T-helper 1 cell treated with Interleukin-12 subunit alpha and Interleukin-12 subunit beta and Interleukin-4 antibody, amounts not matched to agents 30 ng/mL and 1 ng/mL, for 36 hours (primary cell): Measurements from ENCODE around the gene S1PR2. TPM values are rescaled to one million over a fixed set of nuclear protein-coding genes. Genes with fewer than 3 reads are reported as not detected.
"Not testable (repeated sequence)": the region's sequence is repeated elsewhere in the genome, so short reads cannot be mapped to it uniquely, and the experiment has no call there.

Experiments used
- intact Hi-C: fragments of 100-400 bp; cut with micrococcal nuclease; formaldehyde crosslinking; loops from one replicate; pipeline ENCODE4 v1.15.1; 2024
- total RNA-seq: library from RNA; stranded (reverse); gene quantifications from 2 replicates; pipeline ENCODE4 v1.2.3, GENCODE V29; 2022

S1PR2 gene
- total RNA-seq, 1 donor from 2014 or later: 8.3 TPM

DNA sequence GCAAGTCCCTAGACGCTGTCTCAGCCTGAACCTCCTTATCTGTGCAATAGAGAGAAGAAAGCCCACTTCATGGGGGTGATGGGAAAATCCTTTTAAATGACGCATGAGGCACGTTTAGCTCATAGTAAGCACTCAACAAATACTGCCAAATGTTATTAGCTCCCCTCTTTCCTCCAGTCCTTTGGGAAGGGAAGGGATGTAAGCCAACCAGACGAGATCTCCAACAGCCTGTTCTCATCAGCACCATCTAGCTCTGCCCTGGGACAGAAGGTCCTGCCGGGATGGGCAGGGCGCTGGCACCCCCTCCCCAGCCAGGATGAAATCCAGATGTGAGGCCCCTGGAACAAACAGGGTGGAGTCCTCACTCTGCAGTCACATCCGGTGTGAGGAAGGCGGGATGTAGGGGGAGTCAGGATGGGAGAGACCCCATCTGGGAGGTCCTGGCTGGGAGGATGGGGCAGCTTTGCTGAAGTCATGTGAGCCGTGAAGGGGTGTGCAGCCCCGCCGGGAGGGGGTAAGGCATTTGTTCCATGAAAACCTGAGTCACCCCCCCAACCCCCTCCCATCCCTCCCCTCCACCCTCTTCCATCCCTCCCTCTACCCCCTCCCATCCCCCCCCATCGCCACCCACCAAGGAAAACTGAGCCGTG, 4.6 kb downstream of the S1PR2 start:
- intact Hi-C loops: no loop called here

DNA sequence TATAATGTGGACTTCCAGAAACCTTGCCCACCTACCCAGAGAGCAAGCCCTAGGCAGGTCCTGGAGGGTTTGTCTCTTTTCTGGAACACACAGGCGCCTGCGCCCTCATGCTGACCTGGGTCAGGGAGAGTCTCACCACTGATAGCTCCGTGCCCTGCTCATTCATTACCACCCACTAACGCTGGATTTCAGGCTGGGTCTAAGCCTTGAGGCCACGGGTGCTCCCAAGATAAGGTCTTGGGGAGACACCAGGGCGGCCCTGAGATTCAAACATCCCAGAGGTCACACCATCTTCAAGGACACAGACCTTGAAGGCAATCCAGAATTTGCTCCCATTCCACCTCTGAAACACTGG, 5.1 kb downstream of the S1PR2 start:
- intact Hi-C loops: no loop called here

GRCh38 chr19:10224337-10224736, 6.8 kb downstream of the S1PR2 start:
- intact Hi-C loops: no loop called here

DNA sequence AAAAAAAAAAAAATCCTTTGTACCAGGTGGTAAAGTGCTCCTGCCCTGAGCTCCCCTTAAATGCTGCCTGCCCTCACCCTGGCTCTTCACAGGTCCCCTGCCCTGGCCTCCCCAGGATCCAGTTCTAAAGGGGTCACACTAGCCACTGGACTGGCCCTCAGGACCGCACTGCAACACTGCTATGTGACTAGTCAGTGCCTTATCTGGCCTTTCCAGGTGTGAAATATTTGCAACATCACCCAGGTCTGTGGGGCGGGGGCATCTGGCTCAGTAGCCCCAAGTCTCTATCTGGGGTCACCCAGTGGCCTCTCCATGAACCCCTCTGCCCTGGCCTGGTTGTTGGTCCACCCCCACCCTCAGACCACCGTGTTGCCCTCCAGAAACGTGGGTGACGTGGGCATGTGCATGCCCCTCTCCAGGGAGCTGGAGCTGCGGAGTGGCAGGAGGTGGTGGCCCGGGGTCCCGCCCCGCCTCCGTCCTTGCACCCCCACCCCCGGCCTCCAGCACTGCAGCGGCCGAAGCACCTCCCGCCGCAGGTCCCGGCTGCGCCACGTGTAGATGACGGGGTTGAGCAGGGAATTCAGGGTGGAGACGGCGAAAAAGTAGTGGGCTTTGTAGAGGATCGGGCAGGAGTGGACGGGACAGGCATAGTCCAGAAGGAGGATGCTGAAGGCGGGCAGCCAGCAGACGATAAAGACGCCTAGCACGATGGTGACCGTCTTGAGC, 7.5 kb downstream of the S1PR2 start:
- intact Hi-C loops: no loop called here

DNA sequence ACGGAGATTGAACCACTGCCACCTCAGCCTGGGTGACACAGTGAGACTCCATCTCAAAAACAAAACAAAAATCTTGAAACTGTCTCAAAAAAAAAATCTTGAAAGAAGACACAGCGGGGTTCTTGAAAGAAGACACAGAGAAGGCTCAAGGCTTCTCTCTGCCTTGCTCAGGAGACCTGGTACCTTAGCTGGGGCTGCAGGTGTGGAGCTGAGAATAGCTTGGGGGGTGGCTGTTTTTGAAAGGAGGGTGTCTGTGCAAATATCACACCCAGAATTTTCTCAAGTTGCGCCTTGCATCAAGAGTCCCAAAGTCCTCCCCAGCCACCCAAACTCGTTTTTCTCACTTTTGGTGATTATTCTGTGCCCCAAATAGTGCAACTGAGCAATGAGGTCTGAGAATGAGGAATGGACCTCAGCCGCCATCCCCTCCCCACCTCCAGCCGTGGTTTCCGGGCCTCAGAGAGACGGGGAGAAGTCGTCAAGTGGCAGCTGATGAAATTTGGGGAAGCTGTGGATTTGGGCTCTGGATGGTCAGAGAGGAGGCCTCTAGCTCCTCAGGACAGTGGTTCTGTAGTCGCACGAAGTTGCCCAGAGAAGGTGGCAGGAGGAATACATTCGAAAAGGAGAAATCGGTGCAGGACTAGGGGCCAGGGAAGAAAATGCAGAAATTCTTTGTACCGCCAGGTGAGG, 8.8 kb downstream of the S1PR2 start:
- intact Hi-C loops: no loop called here

DNA sequence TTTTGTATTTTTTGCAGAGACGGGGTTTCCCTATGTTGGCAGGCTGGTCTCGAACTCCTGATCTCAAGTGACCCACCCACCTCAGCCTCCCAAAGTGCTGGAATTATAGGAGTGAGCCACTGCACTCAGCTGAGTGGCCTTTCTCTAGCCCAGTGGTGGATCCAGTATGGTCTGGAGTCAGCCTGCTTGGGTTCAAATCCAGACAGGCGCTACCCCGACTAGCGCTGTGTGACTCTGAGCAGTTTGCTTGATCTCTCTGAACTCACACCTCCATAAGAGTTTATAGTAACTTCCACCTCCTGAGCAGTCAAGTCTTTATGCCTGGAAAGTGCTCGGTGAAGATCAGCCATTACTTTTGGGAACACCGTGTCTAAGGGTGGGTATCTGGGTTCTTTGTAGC, 10.4 kb downstream of the S1PR2 start:
- intact Hi-C loops: no loop called here

- intact Hi-C loops: loop anchor here (1.0 to 2.0 kb wide), 2 partner anchors 25 to 31 kb away; partner anchors contain the start of gene DNMT1
Measured at GRCh38 chr19:10219678-10220077, 11.5 kb downstream of the S1PR2 start.

DNA sequence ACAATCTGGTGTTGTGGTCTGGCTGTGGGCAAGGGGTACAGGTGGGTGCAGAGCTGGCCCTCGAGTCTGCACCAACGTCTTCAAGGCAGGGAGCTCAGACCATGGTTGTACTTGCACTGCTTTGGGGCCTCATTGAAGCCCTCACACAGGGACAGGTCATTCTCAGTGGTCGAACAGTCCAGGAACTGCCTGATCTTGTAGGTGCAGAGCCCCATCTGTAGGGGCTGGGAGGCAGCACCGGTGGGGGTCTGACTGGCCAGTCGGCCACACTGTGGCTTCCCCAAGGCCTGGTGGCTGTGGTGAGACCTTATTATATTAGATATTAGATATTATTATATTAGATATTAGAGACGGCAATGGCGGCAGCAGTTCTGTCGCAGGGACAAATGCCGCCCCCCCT, 14.0 kb downstream of the S1PR2 start:
- intact Hi-C loops: no loop called here

DNA sequence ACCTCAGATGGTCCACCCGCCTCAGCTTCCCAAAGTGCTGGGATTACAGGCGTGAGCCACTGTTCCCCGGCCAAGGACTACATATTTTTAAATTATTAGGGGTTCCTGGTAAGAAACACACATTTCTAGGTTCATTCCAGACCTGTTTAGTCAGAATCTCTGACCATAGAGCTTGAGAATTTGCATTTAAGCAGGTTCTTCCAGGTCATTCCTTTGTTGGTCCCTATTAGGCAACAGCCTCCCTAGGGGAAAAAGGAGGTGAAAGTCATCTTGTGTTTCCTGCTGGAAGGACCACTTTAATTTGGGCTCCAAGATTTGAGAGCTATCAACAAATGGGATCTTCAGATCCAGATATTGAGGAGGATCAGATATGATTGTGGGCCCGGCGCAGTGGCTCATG, 16.3 kb downstream of the S1PR2 start:
- intact Hi-C loops: no loop called here

GRCh38 chr19:10211691-10212090, 19.4 kb downstream of the S1PR2 start:
- intact Hi-C loops: no loop called here

DNA sequence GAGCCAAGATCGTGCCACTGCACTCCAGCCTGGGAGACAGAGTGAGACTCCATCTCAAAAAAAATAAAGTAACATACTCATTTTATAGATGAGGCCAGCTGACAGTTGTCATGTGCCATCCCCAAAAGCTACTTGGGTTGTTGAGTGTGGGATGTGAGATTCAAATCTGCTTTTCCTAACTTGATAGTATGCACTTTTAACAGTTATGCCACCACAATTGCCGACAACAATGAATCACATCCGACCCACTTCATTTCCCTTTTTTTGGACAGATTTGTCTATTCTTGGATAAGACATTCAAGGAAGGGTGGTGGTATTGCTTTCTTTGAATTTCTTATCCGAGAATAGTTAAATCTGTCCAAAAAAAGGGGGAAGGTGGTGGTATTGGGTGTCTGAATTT, 20.1 kb downstream of the S1PR2 start:
- intact Hi-C loops: no loop called here

DNA sequence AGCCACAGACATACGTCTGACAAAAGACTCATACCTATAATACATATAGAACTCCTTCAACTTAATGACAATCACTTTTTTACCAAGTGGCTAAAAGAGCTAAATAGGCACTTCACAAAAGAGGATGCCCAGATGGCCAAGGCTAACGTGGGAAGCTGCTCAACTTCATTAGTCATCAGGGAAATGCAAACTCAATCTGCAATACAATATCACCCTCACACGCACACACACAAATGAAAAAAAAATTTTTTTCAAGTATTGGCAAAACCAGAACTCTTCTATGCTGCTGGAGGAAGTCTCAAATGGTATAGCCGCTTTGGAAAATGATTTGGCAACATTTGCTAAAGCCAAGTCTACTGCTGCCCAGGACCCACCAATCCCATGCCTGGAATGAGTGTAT, 21.8 kb downstream of the S1PR2 start:
- intact Hi-C loops: no loop called here

- intact Hi-C loops: no loop called here
Measured at GRCh38 chr19:10207026-10207425, 24.1 kb downstream of the S1PR2 start.

GRCh38 chr19:10206226-10206885, 24.8 kb downstream of the S1PR2 start:
- intact Hi-C loops: no loop called here

DNA sequence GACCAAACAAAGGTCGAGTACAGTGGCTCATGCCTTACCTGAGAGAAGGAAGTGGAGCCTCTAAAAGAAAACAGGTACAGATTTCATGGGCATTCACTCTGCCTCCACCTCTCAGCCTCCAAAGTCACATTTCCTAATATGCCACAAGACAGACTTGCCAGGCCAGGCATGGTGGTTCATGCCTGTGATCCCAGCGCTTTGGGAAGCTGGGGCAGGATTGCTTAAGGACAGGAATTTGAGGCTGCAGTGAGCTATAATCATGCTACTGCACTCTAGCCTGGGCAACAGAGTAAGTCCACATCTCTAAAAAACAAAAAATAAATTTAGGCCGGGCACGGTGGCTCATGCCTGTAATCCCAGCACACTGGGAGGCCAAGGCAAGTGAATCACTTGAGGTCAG, 25.5 kb downstream of the S1PR2 start:
- intact Hi-C loops: no loop called here

- intact Hi-C loops: no loop called here
Measured at GRCh38 chr19:10203686-10204085, 27.4 kb downstream of the S1PR2 start.

- intact Hi-C loops: no loop called here
Measured at GRCh38 chr19:10201176-10201575, 30.0 kb downstream of the S1PR2 start.

GRCh38 chr19:10200101-10200500, 31.0 kb downstream of the S1PR2 start:
- intact Hi-C loops: not testable (repeated sequence)

DNA sequence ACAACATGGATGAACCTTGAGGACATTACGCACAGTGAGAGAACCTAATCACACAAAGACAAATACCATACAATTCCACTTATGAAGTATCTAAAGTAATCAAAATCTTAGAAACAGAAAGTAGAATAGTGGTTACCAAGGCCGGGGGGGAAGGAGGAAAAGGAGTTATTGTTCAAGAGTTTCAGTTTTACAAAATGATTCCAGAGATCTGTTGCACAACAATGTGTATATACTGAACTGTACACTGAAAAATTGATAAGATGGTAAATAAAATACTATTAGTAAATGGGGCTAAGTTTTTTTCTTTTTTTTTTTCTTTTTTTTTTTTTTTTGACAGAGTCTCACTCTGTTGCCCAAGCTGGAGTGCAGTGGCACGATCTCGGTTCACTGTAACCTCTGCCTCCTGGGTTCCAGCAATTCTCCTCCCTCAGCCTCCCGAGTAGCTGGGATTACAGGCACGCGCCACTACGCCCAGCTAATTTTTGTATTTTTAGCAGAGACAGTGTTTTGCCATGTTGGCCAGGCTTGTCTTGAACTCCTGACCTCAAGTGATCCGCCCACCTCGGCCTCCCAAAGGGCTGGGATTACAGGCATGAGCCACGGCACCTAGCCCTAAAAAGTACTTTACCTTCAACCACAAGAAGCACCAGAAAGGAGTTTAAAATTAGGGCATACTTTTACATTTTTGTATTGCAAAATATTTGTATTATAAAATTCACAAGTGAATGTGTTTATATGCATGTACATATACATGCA, 32.1 kb downstream of the S1PR2 start:
- intact Hi-C loops: loop anchor here (5.0 to 10.0 kb wide), 3 partner anchors 92 to 896 kb away; partner anchors contain the start of genes ILF3 and PPAN

DNA sequence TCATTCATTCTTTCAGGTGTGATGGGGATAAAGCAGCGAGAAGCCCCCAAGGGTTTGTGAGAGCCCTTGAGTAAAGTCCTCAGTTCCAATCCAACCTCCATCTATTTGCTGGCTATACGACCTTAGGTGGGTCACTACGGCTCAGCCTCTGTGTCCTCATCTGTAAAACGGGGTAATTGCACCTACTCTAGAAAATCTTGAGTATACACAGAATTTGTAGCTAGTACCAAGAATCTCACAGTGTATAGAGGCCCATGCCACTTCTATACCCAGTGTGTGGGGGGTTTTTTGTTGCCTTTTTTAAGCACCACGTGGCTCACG, 36.0 kb downstream of the S1PR2 start:
- intact Hi-C loops: loop anchor here (1.0 to 10.0 kb wide), 10 partner anchors 24 to 900 kb away; partner anchors contain the start of genes CDC37, ILF3, PPAN and RAVER1
